ENCODE data around the gene TOMM20. TPM values are rescaled to one million over a fixed set of nuclear protein-coding genes. Genes with fewer than 3 reads are reported as not detected.

Gene TOMM20
- total and polyA plus RNA-seq, 9 of the 15 experiments (the other 6 are each of a cell fraction or from before 2014, with no cell fraction given): 70.6 to 334 (median 159) TPM

DNA sequence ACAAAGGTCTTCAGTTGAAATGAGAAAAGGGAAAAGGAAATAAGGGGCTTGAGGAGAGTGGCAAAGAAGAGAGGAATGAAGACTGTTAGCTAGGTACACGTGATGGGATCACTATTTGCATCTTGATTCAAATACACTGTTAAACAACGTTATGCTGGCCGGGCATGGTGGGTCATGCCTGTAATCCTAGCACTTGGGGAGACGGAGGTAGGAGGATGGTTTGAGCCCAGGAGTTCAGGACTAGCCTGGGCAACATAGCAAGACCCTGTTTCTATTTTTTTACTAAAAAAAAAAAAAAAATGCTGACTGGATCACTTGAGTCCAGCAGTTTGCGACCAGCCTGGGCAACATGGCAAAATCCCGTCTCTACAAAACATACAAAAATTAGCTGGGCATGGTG, 30.0 kb upstream of the TOMM20 start:
- in situ Hi-C loops (cut with MboI): no loop called here
- CTCF ChIA-PET (ENCODE audit: low intra/inter-chr PET ratio): no interaction called here
- FAIRE-seq: no peak

DNA sequence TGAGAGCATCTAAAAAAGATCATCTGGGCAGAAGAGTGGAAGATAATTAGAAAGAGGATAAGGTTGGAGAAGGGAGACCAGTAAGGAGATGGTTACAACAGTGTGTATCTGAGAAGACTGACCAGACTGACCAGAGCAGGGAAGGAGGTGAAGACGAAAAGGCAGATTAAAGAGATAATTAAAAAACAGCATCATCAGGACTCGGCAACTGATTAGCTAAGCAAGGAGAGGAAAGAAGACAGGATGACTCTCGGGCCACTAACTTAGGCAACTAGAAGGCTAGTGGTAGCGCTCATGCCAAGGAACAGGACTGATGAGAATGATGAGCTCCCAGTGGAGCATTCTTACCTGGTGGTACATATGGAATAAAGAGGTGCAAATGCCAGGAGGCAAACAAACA, 28.5 kb upstream of the TOMM20 start:
- 91% methylated on average over 4 of the region's 4 CpGs for WGBS (ENCODE audit: insufficient coverage, low coverage, missing lambda C conversion rate)
- Histone ChIP-seq H3K4me3 (no peak overlapping the region), H3K9me3 (replicated peaks; ENCODE audit: control insufficient read depth, insufficient read depth, low read depth, low read length) (no peaks in the 10 kb centered on the region), H3K27me3 (ENCODE audit: control insufficient read depth in 2 of 2, insufficient read depth in 2 of 2, low read length in 2 of 2) (no peaks in the 10 kb centered on the region; a peak in 1 of 5 replicates), H2AFZ (ENCODE audit: low read depth, low read length) (no peak overlapping the region), H3K9me1 (ENCODE audit: control insufficient read depth, insufficient read depth, low read length) (no peaks in the 10 kb centered on the region), H3K79me2 (ENCODE audit: control insufficient read depth, insufficient read depth, low read length) (peaks cover 52% of the 10 kb centered on the region), H3K4me1 (replicated peaks in 1 of 2; ENCODE audit: control insufficient read depth in 2 of 2, insufficient read depth in 2 of 2, low read length in 2 of 2) (peaks cover 7% of the 10 kb centered on the region in 2 experiments; a peak in 3 of 5 replicates), H3K36me3 (ENCODE audit: control insufficient read depth, insufficient read depth, low read length) (peaks cover 75% of the 10 kb centered on the region), H3K9ac (ENCODE audit: insufficient read depth in 1 of 2, low read depth in 2 of 2, low read length in 2 of 2) (no peak overlapping the region), H3K4me2 (ENCODE audit: insufficient read depth, low read length) (no peak overlapping the region), H4K20me1 (replicated peaks; ENCODE audit: control insufficient read depth, insufficient read depth, low read length) (no peaks in the 10 kb centered on the region), H3K27ac (ENCODE audit: extremely low read depth, low read depth, low read length) (no peak overlapping the region)
- in situ Hi-C loops (cut with MboI): no loop called here
- POLR2A ChIA-PET: interaction anchor here (1.0 to 2.0 kb wide), 9 partner anchors 13 to 354 kb away, joined by 3 to 5 read pairs (median 3); partner anchors contain the start of gene TOMM20
- CTCF ChIA-PET (ENCODE audit: low intra/inter-chr PET ratio): no interaction called here
- intact Hi-C loops (cut with micrococcal nuclease): no loop called here
- DNase-seq (ENCODE audit: extremely low read depth in 1 of 4, low spot score in 3 of 4) (no peak), FAIRE-seq (no peak), ATAC-seq (no peak)
- no TSS peak for BruUV-seq (replicated peaks)
- no peak for TF ChIP-seq RBBP5 (IDR thresholded peaks at IDR 0.05; ENCODE audit: borderline replicate concordance, insufficient read depth, low read length, poor library complexity, severe bottlenecking)
- no peak for TF ChIP-seq ZNF146 (CRISPR knock-in tag; IDR thresholded peaks at IDR 0.05; ENCODE audit: unreplicated experiment)
- TF ChIP-seq, protein P1, sequence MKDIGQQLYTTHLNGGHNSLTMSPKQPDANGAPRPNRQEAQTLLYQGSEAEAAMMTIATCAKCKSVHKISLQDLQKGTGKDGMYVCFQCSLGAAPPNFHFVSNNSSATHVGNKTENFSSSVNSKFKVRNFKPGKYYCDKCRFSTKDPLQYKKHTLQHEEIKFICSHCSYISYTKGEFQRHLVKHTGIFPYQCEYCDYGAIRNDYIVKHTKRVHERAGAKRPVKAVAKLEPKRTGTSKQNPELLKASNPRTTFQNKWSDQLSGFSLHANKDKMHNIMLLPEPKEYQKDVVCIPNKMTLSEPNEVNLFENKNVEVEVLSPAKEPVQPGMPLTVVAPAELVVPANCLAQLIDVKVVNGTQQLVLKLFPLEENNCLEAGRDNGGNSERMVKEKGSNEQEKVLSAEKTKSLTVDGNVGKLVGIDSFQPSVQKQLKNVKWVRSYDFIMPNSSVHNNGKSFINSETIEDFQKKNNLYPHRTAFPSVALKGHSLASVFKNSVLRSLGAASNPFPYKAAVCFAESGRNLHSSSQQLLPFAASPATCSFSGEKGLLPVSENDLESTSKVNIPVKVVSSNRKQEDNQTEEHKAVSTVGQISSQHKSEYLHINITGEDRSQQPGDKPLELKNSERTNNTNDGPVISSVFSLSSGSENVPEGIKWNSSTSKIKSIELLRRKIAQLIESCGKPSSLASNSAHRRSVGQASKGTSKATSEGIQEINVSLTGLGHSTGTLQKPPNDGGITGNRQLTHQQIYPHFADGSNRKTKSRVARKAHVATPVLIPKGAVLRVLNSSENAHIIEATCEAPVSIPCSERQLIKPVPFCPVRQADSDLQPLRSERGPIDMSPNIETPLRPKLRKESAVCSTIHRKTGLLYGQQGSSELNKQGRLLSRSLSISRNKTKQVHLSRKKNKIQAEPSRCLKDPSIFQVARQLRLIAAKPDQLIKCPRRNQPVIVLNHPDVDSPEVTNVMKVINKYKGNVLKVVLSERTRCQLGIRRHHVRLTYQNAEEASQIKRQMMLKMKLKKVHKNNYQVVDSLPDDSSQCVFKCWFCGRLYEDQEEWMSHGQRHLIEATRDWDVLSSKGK (CRISPR knock-in tag; IDR thresholded peaks at IDR 0.05): no peak
- no peak for TF ChIP-seq SMAD4 (CRISPR knock-in tag; conservative IDR thresholded peaks at IDR 0.05)
- no peak for TF ChIP-seq ZSCAN32 (CRISPR knock-in tag; IDR thresholded peaks at IDR 0.05)
- no peak for TF ChIP-seq PYGO2 (tag; IDR thresholded peaks at IDR 0.05)
- no peak for TF ChIP-seq ZNF140 (CRISPR knock-in tag; IDR thresholded peaks at IDR 0.05)
- no peak for TF ChIP-seq NFIX (CRISPR knock-in tag; IDR thresholded peaks at IDR 0.05; ENCODE audit: low read depth)
- no peak for TF ChIP-seq WHSC1 (IDR thresholded peaks at IDR 0.05; ENCODE audit: low read length)
- no peak for TF ChIP-seq HNRNPL (IDR thresholded peaks at IDR 0.05; ENCODE audit: low read depth, low read length)

More for the DNA sequence above, 30.0 kb upstream of the TOMM20 start:
- no peaks in the 10 kb centered on the region for H3K9me1 ChIP-seq (ENCODE audit: control insufficient read depth, insufficient read depth, low read length)
- DNase-seq (ENCODE audit: extremely low read depth in 1 of 4, low spot score in 3 of 4) (no peak), ATAC-seq (no peak)
- no peaks in the 10 kb centered on the region for H4K20me1 ChIP-seq (replicated peaks; ENCODE audit: control insufficient read depth, insufficient read depth, low read length)
- peaks cover 54% of the 10 kb centered on the region for H3K79me2 ChIP-seq (ENCODE audit: control insufficient read depth, insufficient read depth, low read length)
- POLR2A ChIA-PET: interaction anchor here (1.0 to 1.5 kb wide), 6 partner anchors 8 to 287 kb away, joined by 3 to 7 read pairs (median 4); no protein-coding TSS in a partner anchor
- H3K36me3 ChIP-seq (ENCODE audit: control insufficient read depth, insufficient read depth, low read length): peaks cover 60% of the 10 kb centered on the region
- H3K9me3 ChIP-seq (replicated peaks; ENCODE audit: control insufficient read depth, insufficient read depth, low read depth, low read length): no peaks in the 10 kb centered on the region
- BruUV-seq (replicated peaks): no TSS peak
- H3K4me1 ChIP-seq (replicated peaks in 1 of 2; ENCODE audit: control insufficient read depth in 2 of 2, insufficient read depth in 2 of 2, low read length in 2 of 2): peaks cover 7 to 9% of the 10 kb centered on the region in 2 experiments; a peak in 3 of 5 replicates
- no peak overlapping the region for H3K4me2 ChIP-seq (ENCODE audit: insufficient read depth, low read length)
- TF ChIP-seq ZNF121 (CRISPR knock-in tag; conservative IDR thresholded peaks at IDR 0.05): peak; percentile 68; the same call in 1 of the 2 replicates
- TF ChIP-seq TAL1 (IDR thresholded peaks at IDR 0.05): no peak
- TF ChIP-seq ZNF316 (IDR thresholded peaks at IDR 0.05): peak; percentile 55
- TF ChIP-seq MAFG (tag; conservative IDR thresholded peaks at IDR 0.05): 0 out of 2 replicates have a peak, but pooled peaks have one; percentile 5
- TF ChIP-seq CBX8 (IDR thresholded peaks at IDR 0.05; ENCODE audit: borderline replicate concordance, extremely low read depth, low read depth, low read length, poor library complexity, severe bottlenecking): no peak
- TF ChIP-seq MAFK (IDR thresholded peaks at IDR 0.05; ENCODE audit: low read length): 0 out of 2 replicates have a peak, but pooled peaks have one; percentile 2
- peak; percentile 34; the same call in 1 of the 2 replicates for TF ChIP-seq C11orf30 (IDR thresholded peaks at IDR 0.05; ENCODE audit: low read depth)
- intact Hi-C loops (cut with micrococcal nuclease): no loop called here
- H3K9ac ChIP-seq (ENCODE audit: insufficient read depth in 1 of 2, low read depth in 2 of 2, low read length in 2 of 2): no peak overlapping the region
- no peak overlapping the region for H3K27ac ChIP-seq (ENCODE audit: extremely low read depth, low read depth, low read length)
- H3K27me3 ChIP-seq (ENCODE audit: control insufficient read depth in 2 of 2, insufficient read depth in 2 of 2, low read length in 2 of 2): no peaks in the 10 kb centered on the region; a peak in 1 of 5 replicates
- 96% methylated on average over 6 of the region's 6 CpGs for WGBS (ENCODE audit: insufficient coverage, low coverage, missing lambda C conversion rate)
- H2AFZ ChIP-seq (ENCODE audit: low read depth, low read length): no peak overlapping the region
- no peak overlapping the region for H3K4me3 ChIP-seq
